Measurements from ENCODE around the gene KCTD3. TPM values are rescaled to one million over a fixed set of nuclear protein-coding genes. Genes with fewer than 3 reads are reported as not detected.

Gene KCTD3
- total RNA-seq, 1 donor from 2014 or later = 4.5 TPM

DNA sequence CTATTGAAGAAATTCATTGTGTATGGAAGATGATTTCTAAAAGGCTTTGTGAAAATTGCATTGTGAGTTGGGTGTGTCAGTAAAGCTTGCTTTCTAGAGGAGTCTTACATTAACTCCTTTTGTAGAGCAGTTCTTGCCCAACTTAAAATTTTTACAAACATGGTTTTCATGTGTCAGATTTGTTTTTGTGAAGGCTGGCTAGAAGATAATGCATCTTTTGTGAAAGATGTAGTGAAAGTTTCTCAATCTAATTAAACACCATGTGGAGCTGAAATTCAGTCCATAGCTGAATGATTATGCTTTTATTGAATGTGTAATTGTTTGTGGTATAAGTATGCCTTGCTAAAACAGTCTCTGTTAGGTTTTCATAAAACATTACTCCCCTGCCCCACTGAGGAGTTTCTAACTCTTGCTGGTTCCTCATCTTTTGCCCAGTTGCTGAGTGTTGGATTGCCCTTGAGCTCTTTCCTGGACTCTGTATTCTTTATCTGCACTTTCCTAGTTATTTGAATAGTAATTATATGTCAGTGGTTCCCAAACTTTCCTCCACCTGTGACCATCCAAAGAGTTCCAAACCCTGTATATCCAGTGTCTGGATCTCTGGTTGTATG is 38.0 kb downstream of the KCTD3 start:
- Mint-ChIP-seq H3K9me3 (no peaks in the 10 kb centered on the region), H3K4me1 (no peaks in the 10 kb centered on the region), H3K27me3 (no peaks in the 10 kb centered on the region), H3K27ac (no peak overlapping the region), H3K36me3 (ENCODE audit: low read depth) (no peaks in the 10 kb centered on the region), H3K4me3 (no peak overlapping the region)
- intact Hi-C loops (cut with micrococcal nuclease) = no loop called here
- no peak for DNase-seq

DNA sequence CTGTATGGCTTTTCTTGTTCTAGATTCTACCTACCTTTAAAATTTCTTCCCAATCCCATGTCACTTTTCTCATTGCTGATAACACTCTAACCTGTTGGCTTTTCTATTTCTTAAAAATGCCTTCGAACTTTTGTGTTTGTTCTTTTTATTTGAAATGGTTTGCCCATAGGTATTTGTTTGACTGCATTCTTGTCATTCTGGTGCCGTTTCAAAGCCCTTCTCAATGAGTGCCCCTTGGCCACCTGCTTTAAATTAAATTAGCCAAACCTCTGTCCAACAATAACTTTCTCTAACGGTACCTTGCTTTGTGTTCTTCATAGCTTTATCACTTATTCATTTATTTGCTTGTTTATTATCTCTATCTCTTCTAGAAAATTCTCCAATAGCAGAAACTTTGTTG is 38.9 kb downstream of the KCTD3 start:
- Mint-ChIP-seq H3K4me1 (no peaks in the 10 kb centered on the region), H3K27me3 (no peaks in the 10 kb centered on the region), H3K4me3 (no peak overlapping the region), H3K36me3 (ENCODE audit: low read depth) (no peaks in the 10 kb centered on the region), H3K27ac (no peak overlapping the region), H3K9me3 (no peaks in the 10 kb centered on the region)
- intact Hi-C loops (cut with micrococcal nuclease) = no loop called here
- DNase-seq = no peak

DNA sequence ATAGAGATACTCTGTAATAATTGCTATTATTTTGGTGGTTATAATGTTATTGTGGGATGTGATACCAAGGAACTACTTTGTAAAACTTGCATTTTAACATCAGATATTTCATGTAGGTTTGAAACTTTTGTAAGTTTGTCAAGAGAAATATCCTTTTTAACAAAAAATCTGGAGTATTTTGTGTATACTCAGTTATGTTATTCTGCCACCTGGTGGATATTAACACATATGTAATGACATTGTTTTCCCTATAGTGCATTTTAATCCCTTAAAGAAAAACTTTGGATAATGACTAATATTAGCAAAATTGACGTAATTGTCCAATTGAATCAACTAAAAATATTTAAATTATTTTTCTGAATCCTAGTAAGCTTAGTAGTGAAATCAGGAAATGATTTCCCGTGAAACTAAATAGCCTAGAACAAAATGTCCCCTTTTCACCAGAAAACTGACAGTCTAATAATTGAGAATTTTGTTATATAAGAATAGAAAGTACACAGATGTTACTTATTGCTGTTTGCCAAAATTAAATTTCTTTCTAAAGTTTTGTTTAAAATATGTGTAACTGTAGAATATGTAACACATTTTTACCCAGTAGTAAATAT is 39.6 kb downstream of the KCTD3 start:
- no peaks in the 10 kb centered on the region for H3K4me1 Mint-ChIP-seq
- no peaks in the 10 kb centered on the region for H3K27me3 Mint-ChIP-seq
- no peak overlapping the region for H3K27ac Mint-ChIP-seq
- DNase-seq = no peak
- intact Hi-C loops (cut with micrococcal nuclease) = no loop called here
- H3K4me3 Mint-ChIP-seq = no peak overlapping the region
- no peaks in the 10 kb centered on the region for H3K36me3 Mint-ChIP-seq (ENCODE audit: low read depth)
- no peaks in the 10 kb centered on the region for H3K9me3 Mint-ChIP-seq

GRCh38 chr1:215607412-215607811 is 40.3 kb downstream of the KCTD3 start:
- intact Hi-C loops (cut with micrococcal nuclease) = no loop called here
- no peak for DNase-seq
- Mint-ChIP-seq H3K27ac (no peak overlapping the region), H3K27me3 (no peaks in the 10 kb centered on the region), H3K4me3 (no peak overlapping the region), H3K9me3 (no peaks in the 10 kb centered on the region), H3K4me1 (no peaks in the 10 kb centered on the region), H3K36me3 (ENCODE audit: low read depth) (no peaks in the 10 kb centered on the region)

DNA sequence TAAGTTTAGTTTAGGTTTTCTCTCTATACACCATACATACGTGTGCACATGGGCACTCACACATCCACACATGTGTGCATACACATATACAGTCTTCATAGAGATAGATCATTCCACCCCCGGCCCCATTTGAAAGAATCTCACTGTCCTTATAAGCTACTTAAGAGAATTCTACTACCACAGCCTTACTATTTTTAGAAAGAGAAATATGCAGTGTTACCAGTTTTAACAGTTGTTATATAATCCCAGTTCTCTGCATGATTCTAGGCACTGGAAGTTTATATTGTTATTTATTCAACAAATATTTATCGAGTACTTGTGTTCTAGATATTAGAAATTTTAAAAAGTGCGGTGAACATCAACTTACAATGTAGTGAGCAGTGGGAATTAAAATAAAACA is 41.5 kb downstream of the KCTD3 start:
- no peak overlapping the region for H3K27ac Mint-ChIP-seq
- no peaks in the 10 kb centered on the region for H3K4me1 Mint-ChIP-seq
- no peaks in the 10 kb centered on the region for H3K27me3 Mint-ChIP-seq
- intact Hi-C loops (cut with micrococcal nuclease) = no loop called here
- no peak overlapping the region for H3K4me3 Mint-ChIP-seq
- no peak for DNase-seq
- no peaks in the 10 kb centered on the region for H3K9me3 Mint-ChIP-seq
- peaks cover 6% of the 10 kb centered on the region for H3K36me3 Mint-ChIP-seq (ENCODE audit: low read depth)

DNA sequence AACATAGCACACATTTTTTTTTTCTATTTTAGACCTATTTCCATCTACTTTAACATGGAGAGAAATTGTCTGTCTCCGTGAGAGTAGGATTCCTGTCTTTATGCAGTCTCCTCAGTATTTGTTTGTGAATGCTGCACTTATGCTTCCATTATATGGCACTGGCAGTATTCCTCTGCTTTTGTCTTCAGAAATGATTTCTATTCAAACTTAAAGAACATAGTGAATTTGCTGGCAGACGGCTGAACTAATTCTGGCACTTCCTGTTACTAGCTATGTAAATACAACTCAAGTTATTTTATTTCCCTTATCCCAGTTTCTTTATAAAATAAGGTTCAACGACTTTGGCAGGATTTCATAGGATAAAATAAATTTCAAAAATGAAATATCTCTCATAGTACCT is 45.3 kb downstream of the KCTD3 start:
- peaks cover 6% of the 10 kb centered on the region for H3K36me3 Mint-ChIP-seq (ENCODE audit: low read depth)
- H3K4me1 Mint-ChIP-seq = no peaks in the 10 kb centered on the region
- H3K4me3 Mint-ChIP-seq = no peak overlapping the region
- no peak overlapping the region for H3K27ac Mint-ChIP-seq
- DNase-seq = no peak
- intact Hi-C loops (cut with micrococcal nuclease) = no loop called here
- no peaks in the 10 kb centered on the region for H3K9me3 Mint-ChIP-seq
- H3K27me3 Mint-ChIP-seq = no peaks in the 10 kb centered on the region

DNA sequence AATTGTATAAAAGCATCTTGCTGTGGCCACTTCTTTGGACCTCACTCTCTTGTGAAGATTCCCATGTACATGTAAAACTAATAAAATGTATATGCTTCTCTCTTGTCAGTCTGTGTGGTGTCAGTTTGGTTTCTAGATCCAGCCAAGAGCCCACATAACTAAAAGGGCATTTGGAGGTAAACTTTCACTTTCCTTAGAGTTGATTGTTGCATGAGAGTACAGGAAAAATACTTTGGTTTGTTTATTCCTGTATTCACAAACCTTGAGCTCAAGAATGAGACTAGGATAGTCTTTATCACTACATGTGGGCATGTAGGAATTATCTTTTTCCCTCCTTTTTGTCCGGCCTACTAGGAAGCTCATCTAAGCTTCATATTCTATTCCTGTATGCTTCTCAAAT is 50.9 kb downstream of the KCTD3 start:
- no peak overlapping the region for H3K4me3 Mint-ChIP-seq
- no peaks in the 10 kb centered on the region for H3K9me3 Mint-ChIP-seq
- DNase-seq = no peak
- H3K36me3 Mint-ChIP-seq (ENCODE audit: low read depth) = peaks cover 6% of the 10 kb centered on the region
- H3K4me1 Mint-ChIP-seq = peaks cover 4% of the 10 kb centered on the region
- no peaks in the 10 kb centered on the region for H3K27me3 Mint-ChIP-seq
- no peak overlapping the region for H3K27ac Mint-ChIP-seq
- intact Hi-C loops (cut with micrococcal nuclease) = no loop called here

- Mint-ChIP-seq H3K4me1 (no peaks in the 10 kb centered on the region), H3K4me3 (no peak overlapping the region), H3K27ac (no peak overlapping the region), H3K9me3 (no peaks in the 10 kb centered on the region), H3K27me3 (no peaks in the 10 kb centered on the region), H3K36me3 (ENCODE audit: low read depth) (peaks cover 3% of the 10 kb centered on the region)
- intact Hi-C loops (cut with micrococcal nuclease) = no loop called here
- DNase-seq = no peak
Observed at GRCh38 chr1:215623162-215623561, 56.1 kb downstream of the KCTD3 start.

- intact Hi-C loops (cut with micrococcal nuclease) = no loop called here
- H3K36me3 Mint-ChIP-seq (ENCODE audit: low read depth) = no peaks in the 10 kb centered on the region
Observed at GRCh38 chr1:215625949-215626348, 58.8 kb downstream of the KCTD3 start.

GRCh38 chr1:215631040-215631439 is 63.9 kb downstream of the KCTD3 start:
- H3K27me3 Mint-ChIP-seq = no peaks in the 10 kb centered on the region
- no peak overlapping the region for H3K27ac Mint-ChIP-seq
- H3K36me3 Mint-ChIP-seq (ENCODE audit: low read depth) = no peaks in the 10 kb centered on the region
- no peaks in the 10 kb centered on the region for H3K9me3 Mint-ChIP-seq
- no peak overlapping the region for H3K4me3 Mint-ChIP-seq
- intact Hi-C loops (cut with micrococcal nuclease) = no loop called here
- DNase-seq = no peak
- no peaks in the 10 kb centered on the region for H3K4me1 Mint-ChIP-seq

More at GRCh38 chr1:215625949-215626348, 58.8 kb downstream of the KCTD3 start:
- H3K4me1 Mint-ChIP-seq = no peaks in the 10 kb centered on the region
- H3K27ac Mint-ChIP-seq = no peak overlapping the region
- no peak for DNase-seq
- no peaks in the 10 kb centered on the region for H3K27me3 Mint-ChIP-seq
- H3K4me3 Mint-ChIP-seq = no peak overlapping the region
- no peaks in the 10 kb centered on the region for H3K9me3 Mint-ChIP-seq

- H3K27me3 Mint-ChIP-seq = no peaks in the 10 kb centered on the region
- DNase-seq = no peak
- H3K36me3 Mint-ChIP-seq (ENCODE audit: low read depth) = no peaks in the 10 kb centered on the region
- H3K9me3 Mint-ChIP-seq = no peaks in the 10 kb centered on the region
- no peak overlapping the region for H3K4me3 Mint-ChIP-seq
- no peaks in the 10 kb centered on the region for H3K4me1 Mint-ChIP-seq
- intact Hi-C loops (cut with micrococcal nuclease) = no loop called here
- H3K27ac Mint-ChIP-seq = no peak overlapping the region
Observed at GRCh38 chr1:215631489-215631888, 64.4 kb downstream of the KCTD3 start.

- no peaks in the 10 kb centered on the region for H3K4me1 Mint-ChIP-seq
- no peak for DNase-seq
- no peaks in the 10 kb centered on the region for H3K27me3 Mint-ChIP-seq
- H3K9me3 Mint-ChIP-seq = no peaks in the 10 kb centered on the region
- H3K4me3 Mint-ChIP-seq = no peak overlapping the region
- H3K36me3 Mint-ChIP-seq (ENCODE audit: low read depth) = no peaks in the 10 kb centered on the region
- intact Hi-C loops (cut with micrococcal nuclease) = no loop called here
- H3K27ac Mint-ChIP-seq = no peak overlapping the region
Observed at GRCh38 chr1:215635827-215636226, 68.7 kb downstream of the KCTD3 start.

DNA sequence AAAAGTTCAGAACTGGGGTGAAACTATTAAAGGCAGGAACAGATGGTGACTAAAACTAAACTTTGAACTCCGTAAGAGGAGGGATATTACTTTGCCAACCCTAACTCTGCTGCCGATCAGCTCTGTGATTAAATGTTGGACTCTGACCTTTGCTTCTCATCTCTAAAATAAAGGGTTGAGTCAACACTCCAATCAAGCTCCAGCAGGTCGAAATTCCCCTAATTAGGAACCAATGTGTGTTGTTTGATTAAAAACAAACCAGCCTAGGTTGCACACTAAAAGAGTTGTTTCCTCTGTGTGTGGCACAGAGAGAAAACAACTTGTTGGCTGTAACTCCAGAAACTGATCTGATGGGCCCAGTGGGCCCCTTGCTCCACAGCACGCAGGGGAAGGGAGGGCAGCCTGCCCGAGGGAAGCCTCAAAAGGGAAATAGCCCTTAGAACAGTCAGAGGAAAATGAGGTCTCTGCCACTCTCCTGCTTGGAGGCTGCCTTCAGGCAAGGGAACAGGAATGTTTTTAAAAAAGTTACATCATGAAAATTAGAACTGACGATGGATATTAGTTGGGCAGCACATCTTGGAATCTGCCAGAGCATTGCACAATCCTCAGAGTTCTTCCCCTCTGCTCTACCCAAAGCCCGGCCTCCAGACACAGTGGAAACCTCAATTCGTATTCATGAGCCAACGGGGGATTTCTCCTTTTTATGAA is 69.3 kb downstream of the KCTD3 start:
- H3K4me1 Mint-ChIP-seq = no peaks in the 10 kb centered on the region
- H3K27me3 Mint-ChIP-seq = no peaks in the 10 kb centered on the region
- no peak for DNase-seq
- intact Hi-C loops (cut with micrococcal nuclease) = no loop called here
- H3K9me3 Mint-ChIP-seq = no peaks in the 10 kb centered on the region
- no peaks in the 10 kb centered on the region for H3K36me3 Mint-ChIP-seq (ENCODE audit: low read depth)
- no peak overlapping the region for H3K4me3 Mint-ChIP-seq
- no peak overlapping the region for H3K27ac Mint-ChIP-seq

- Mint-ChIP-seq H3K27ac (no peak overlapping the region), H3K27me3 (no peaks in the 10 kb centered on the region), H3K9me3 (no peaks in the 10 kb centered on the region), H3K4me1 (no peaks in the 10 kb centered on the region), H3K4me3 (no peak overlapping the region), H3K36me3 (ENCODE audit: low read depth) (no peaks in the 10 kb centered on the region)
- DNase-seq = no peak
- intact Hi-C loops (cut with micrococcal nuclease) = no loop called here
Observed at GRCh38 chr1:215637041-215637573, 70.0 kb downstream of the KCTD3 start.

Measured in activated CD4-positive, alpha-beta T cell treated with anti-CD3 and anti-CD28 coated beads, Interleukin-2, amount 10 ng/mL, durations not matched to agents 24 days and 14 days (primary cell).